NCI-H510A (cell line): ENCODE data around the gene AMBN.
A peak's percentile ranks its signal among the peaks of the same experiment; 100 is the strongest.
"Not testable (repeated sequence)": the region's sequence is repeated elsewhere in the genome, so short reads cannot be mapped to it uniquely, and the experiment has no call there.

ENCODE experiments used
- DNase-seq: peaks from one replicate; lab custom pipeline; 2025; lab: John Stamatoyannopoulos, UW

AMBN gene

DNA sequence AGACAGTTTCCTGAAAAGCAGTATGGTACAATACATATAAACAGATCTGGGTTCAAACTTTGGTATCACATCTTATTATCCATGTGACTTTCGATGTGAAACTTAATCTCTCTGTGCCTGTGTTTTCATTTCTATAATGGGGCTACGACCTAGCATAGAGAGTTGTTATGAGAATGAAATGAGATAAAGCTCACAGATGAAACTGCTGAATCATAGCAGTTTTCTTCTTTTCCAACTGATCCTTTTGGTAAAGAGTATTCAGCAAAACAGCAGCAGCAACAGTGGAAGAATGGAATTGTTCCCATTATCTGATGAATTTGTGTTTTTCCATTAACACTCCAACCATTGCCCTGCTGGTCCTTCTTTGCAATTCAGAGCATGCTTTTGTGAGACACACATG is 16.3 kb downstream of the AMBN start:
- no peak for DNase-seq

DNA sequence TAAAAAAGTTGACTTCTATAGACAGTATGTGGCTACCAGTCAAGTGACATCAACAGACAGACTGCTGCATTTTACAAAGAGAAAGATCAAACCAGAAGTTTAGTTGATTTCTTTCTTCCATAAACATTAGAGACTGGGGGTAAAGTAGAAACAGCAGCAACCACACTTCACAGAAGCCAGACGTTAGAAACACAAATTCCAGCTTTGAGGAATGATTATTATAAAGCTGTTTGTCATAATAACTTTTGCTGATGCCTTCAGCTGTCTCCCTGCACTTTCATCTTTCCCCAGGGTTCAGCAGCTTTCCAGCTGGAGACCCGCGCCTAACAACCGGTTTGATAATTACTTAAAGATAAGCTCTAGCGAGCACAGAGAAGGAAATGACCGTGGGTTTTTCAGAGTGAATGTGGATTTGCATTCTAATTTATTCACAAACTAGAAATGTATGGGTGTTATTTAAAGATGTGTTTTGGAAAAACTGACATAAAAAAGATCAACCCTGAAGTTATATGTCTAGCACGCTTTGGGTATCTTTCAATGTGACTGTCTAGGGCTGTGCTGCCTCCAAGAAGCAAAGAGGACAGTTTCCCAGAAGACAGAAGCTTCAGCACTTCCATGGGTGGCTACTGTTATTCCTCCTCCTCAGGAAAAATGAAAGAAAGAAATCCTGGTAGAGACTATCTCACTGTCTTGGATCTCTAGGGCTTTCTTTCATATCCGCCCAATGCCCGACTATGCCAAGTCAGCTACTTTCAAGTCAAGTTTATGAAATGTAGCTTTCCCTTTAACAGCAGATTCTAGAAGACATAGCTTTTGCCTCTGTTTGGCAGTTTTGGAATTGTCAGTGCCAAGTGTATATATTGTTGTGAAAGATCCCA is 21.5 kb downstream of the AMBN start:
- no peak for DNase-seq

DNA sequence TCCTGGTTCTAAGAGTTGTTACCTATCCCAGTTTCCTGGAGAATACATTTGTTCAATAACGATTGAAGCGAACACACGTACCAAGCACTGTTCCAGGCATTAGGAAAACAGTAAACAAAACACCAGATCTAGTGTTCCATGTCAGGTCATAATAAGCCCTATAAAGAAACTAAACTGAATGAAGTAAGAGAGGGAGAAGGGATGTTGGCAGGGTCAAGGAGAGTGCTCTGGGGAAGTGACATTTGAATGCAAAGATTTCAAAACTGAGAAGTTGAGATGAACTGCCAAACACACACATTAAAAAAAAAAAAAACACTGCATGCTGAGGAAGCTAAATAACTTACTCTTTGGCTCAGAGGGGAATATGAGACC is 22.1 kb downstream of the AMBN start:
- DNase-seq: no peak

DNA sequence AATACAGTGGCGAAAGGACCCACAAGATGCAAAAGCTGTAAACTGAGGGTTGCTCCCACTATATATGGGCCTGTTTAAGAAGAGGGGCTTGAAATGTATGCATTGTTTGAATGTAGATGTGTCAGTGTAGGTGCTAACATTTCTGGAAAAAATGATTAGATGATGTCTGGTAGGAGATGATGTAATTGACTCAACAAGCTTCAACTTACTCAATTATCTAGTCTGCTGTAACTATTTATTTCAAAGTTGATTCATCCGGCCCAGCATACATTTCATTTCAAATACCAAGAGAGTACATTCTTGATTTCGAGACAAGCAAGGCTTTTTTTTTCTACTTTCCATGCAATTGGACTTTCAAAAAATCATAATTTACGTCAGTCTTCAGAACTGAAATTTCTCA is 27.2 kb downstream of the AMBN start:
- no peak for DNase-seq

DNA sequence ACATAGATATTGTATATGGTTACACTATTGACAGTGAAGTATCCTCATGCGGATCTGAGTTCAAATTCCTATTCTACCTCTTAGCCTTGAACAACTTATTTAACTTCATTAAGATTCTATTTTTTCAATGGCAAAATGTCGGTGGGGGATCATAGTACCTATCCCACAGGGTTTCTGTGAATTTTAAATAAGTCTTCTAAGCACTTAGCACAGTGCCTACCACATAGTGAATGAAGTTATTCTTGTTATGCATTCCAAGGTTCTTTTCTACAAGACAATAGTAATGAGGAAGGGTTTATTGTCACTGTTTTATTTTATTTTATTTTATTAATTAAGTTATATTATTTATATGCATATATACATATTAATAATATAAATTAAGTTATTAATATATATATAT is 27.7 kb downstream of the AMBN start:
- no peak for DNase-seq

DNA sequence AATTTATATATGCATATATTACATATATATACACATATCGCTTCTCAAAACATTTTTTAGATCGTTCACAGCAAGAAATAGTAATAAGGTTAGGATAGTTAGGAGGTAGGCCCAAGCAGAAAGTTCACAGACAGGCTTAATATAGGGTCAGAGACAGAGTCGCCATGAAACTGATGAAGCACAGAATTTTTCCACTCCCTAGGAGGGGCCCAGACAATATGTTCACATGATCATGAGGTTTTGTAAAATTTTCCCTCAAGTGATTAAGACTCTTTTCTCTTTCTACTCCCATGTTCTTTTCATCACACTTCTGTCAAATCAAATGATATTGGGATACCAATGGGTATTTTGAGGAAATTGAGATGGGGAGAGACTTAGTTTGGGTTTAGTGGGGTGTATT is 31.3 kb downstream of the AMBN start:
- no peak for DNase-seq

DNA sequence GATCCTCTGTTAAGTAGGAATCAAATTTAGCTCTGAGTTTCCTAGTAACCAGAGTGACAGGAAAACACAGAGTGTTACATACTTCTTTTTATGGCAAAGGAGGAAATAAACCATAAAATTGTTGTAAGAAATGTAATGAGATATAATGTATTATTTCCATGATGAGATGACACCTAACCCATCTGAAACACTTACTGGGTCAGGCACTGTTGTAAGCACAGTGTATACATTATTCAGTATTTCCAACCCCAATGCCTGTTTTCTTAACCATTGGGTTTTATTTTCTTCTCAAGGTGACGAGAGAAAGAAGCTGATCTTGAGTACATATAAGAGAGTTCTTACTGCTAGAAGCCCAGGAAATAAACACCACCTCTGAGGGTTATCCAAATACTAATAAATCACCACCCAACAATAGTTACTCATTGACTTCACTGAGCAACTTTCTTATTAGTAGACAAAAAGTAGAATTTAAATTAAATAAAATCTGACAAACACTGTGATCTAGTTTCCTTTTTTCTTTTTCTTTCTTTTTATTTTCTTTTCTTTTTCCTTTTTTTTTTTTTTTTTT is 32.3 kb downstream of the AMBN start:
- DNase-seq: no peak

DNA sequence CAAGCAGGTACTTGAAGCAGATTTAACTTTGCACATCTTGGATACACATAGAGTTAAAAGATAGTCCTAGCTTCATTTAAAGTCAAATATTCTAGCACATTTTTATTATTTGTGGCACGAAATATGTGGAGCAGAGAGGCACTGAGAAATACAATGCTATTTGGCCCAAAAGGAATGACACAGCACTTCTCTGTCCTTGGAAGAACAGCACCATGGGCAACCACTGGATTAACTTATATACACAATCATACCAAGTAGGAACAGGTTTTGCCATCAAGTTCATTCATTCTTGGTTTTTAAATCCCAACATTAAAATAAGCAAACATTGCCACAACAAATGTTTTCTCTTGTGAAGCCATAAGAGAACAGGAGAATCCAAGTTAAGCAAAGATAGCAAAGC is 35.6 kb downstream of the AMBN start:
- no peak for DNase-seq

DNA sequence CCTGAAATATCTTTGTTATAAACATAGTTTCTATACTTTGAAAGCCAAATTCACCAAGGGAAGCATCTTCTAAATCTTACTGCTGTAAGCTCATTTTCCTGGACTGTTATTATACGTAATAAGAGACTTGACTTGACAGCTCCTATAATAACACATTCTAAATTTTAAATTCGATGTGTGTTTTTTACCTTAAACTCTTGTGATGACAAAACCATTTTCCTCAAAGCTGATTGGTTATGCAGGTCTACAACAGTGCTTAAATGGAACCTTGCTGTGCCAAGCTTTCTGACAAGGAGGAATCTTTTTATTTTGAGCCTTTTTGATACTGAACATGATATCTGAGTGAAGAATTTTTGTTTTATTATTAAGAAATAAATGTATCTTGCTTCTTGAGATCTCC is 36.4 kb downstream of the AMBN start, which contains the start of gene ENAM:
Gene ENAM, plus strand, starts transcription at position 301 of the 400 bp plus-strand sequence. CDS start 757 bp downstream, outside the sequence.
- DNase-seq: no peak

DNA sequence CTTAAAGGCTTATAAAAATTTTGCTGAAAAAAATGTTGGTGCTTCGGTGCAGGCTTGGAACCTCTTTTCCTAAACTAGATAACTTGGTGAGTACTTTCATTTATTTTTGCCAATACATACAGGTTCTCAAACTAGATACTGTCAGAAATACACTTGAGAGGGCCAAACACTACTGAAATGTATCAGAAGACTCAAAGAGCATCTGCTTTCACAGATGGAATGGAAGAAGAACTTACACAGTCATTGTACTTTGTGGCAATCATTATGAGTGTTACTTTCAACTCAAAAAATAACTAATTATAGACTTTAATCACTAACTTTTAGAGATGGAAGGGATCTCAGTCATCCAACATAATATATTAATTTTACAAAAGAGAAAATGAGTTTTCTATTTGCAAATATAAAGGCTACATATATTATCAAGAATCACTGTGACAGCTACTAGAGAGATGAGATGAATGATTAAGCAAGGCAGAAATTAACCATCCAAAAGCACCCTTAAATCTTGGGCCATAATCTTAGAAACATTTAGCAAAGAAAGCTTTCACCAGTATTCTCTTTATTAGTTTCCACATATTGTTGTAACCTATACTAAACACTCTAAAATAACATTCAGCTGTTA is 37.5 kb downstream of the AMBN start:
- DNase-seq: no peak

DNA sequence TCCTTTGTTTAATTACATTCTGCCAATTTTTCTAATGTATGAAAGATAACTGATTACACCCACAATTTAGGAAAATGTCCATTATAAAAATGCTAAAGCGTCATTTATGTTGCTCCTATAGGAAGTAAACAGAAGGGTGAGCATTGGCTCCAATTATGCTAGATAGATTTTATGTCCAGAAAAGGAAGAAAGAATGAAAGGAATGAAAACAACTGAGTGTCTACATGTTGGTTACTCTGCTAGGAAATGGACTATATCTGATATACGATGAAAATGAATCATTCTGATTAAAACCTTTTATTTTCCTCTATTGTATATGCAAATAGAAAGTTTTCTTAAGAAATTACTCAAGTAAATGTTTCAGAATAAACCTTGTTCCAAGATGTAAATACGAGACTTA is 38.1 kb downstream of the AMBN start:
- DNase-seq: no peak

DNA sequence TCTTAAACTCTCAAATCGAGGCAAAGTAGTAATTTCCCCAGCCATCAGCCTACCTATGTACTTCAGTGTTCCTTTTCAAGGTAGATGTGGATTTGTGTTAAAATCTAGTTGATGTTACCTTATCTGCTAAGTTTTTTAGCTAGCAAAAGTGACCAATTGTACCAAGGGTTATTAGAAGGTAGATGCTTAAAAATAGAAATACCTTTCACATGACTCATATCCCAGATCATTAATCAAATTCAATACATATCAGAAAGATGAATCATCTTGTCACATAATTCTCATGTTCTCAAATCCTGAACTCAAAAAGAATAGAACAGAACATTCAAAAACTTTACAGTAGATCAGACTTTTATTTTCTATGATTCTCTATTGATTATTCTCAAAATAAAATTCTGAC is 40.0 kb downstream of the AMBN start:
- no peak for DNase-seq

DNA sequence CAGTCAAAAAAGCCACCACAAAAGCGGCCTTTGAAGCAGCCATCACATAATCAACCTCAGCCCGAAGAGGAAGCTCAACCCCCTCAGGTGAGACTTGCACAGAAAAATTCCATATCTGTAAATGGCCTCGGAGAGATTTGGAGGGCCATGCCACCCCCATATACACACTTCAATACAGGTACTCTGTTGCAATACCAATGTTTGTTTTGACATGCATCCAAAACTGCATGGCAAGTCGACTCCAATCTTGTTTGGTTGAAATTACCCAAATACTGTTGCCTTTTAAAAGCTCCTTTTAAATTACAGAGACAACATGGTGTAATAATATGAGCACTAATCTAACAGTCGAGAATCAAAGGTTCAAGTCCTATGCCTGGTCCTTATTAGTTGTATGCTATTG is 42.4 kb downstream of the AMBN start:
- DNase-seq: no peak

DNA sequence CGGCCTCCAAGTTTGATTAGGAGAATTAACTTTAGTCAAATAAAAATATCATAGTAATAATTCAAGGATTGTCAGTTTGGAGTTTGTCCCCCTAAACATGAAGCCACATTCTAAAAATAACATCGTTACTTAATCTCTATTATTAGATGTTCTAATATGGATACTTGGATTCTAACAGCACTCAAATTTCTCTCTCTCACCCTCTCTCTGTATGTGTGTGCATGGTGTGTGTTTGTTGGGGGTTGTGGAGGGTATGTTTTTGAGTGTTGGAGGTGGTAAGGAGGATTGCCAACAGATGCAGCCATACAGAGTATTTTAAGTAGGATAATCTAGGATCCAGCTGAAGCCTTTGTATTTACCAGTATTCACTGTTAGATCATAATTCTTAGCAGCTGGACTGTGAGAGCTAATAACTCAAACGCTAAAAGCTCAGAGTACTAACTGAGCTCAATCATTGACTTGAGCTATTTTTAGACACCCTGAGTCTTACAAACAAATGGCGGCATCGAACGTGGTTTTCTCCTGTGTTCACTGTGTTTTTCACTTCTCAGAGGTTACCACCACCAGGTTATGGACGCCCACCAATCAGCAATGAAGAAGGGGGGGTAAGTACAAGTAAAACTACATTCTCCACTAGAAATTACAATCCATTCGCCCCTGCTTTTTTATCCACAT is 45.3 kb downstream of the AMBN start:
- peak; percentile 25 for DNase-seq

DNA sequence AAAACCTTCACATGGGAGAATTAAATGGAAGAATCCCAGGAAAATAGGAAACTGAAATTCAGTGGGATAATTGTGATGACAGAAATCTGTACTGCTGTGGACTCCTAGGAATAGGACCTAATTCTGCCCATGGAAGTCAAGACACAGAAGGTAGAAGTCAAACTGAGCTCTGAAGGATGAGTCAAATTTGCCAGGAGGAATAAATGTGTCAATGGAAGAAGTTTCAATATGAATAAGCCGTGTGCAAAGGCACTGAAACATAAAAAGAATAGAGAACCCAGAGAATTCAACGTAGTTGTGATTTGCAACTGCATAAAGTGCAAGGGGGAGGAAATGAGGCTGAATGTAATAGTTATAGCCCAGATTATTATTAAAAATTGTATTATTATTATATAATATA is 48.1 kb downstream of the AMBN start:
- no peak for DNase-seq

DNA sequence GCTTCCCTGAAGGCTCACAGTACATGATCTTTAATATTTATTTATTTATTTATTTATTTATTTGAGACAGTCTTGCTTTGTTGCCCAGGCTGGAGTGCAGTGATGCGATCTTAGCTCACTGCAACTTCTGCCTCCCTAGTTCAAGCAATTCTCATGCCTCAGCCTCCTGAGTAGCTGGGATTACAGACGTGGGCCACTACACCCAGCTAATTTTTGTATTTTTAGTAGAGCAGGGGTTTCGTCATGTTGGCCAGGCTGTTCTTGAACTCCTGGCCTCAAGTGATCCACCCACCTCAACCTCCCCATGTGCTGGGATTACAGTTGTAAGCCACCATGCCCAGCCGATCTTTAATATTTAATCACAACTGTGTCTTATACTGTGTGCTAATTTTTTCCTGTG is 58.7 kb downstream of the AMBN start:
- not testable (repeated sequence) for DNase-seq

DNA sequence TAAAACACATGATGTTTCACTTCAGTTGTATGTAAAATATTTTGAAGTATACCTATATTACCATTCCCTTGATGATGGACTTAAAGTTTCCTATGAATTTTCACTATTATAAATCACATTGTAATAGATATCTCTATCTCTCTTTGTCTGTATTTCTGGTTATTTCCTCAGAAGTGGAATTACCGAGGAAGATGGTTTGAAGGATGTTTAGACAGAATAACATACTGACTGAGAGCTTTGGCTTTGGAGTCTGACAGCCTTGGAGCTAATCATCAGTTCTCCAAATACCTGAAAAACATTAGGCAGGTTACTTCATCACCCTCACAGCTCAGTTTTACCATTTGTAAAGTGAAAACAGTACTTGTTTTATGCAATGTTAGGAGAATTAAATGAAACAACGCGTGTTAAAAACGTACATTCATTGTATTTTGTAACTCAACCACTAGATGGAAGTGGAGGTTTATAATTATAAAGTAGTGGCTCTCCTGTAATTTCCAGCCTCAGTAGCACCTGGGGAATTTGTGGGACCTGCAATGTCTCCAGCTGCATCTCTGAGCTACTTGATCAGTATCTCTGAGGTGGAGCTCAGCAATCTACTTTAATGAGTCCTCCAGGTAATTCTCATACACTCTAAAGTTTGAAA is 59.9 kb downstream of the AMBN start:
- no peak for DNase-seq

DNA sequence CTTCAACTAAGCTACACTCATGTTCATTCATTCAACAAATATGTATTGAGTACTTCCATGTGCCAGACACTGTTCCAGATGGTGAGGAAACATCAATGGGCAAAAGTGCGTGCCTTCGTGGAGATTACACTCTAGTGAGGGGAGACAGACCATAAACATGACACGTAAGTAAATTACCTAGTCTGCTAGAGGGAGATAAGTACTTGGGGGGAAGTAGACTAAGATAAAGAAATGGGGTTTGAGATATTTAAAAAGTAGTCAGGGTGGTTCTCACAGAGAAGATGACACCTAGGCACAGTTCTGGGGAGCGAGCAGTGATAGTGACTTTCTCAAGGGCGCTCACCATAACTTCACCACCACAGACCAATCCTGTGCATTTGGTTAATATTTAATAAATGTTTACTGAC is 62.6 kb downstream of the AMBN start:
- no peak for DNase-seq
